ENCODE results near the gene PRKRA. TPM values are rescaled to one million over a fixed set of nuclear protein-coding genes. Genes with fewer than 3 reads are reported as not detected.
"Not testable (repeated sequence)": the region's sequence is repeated elsewhere in the genome, so short reads cannot be mapped to it uniquely, and the experiment has no call there.

PRKRA gene
- total RNA-seq, 1 donor from 2014 or later, result 79.3 TPM

GRCh38 chr2:178428396-178428806 is 22.6 kb downstream of the PRKRA start:
- intact Hi-C loops (cut with DNase I), result no loop called here
- Histone ChIP-seq H3K9me3 (no peaks in the 10 kb centered on the region), H3K36me3 (peaks cover 5 to 34% of the 10 kb centered on the region in 2 donors), H3K4me1 (no peaks in the 10 kb centered on the region), H3K27me3 (no peaks in the 10 kb centered on the region), H3K4me3 (no peak overlapping the region), H3K27ac (no peak overlapping the region)
- TF ChIP-seq POLR2A (IDR thresholded peaks at IDR 0.05) (no peak), POLR2AphosphoS5 (IDR thresholded peaks at IDR 0.05; ENCODE audit: insufficient read depth in 1 of 2, low read depth in 1 of 2) (no peak)
- TF ChIP-seq, protein P1, sequence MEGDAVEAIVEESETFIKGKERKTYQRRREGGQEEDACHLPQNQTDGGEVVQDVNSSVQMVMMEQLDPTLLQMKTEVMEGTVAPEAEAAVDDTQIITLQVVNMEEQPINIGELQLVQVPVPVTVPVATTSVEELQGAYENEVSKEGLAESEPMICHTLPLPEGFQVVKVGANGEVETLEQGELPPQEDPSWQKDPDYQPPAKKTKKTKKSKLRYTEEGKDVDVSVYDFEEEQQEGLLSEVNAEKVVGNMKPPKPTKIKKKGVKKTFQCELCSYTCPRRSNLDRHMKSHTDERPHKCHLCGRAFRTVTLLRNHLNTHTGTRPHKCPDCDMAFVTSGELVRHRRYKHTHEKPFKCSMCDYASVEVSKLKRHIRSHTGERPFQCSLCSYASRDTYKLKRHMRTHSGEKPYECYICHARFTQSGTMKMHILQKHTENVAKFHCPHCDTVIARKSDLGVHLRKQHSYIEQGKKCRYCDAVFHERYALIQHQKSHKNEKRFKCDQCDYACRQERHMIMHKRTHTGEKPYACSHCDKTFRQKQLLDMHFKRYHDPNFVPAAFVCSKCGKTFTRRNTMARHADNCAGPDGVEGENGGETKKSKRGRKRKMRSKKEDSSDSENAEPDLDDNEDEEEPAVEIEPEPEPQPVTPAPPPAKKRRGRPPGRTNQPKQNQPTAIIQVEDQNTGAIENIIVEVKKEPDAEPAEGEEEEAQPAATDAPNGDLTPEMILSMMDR (IDR thresholded peaks at IDR 0.05), result no peak
- DNase-seq (ENCODE audit: extremely low spot score in 2 of 2), result no peak

DNA sequence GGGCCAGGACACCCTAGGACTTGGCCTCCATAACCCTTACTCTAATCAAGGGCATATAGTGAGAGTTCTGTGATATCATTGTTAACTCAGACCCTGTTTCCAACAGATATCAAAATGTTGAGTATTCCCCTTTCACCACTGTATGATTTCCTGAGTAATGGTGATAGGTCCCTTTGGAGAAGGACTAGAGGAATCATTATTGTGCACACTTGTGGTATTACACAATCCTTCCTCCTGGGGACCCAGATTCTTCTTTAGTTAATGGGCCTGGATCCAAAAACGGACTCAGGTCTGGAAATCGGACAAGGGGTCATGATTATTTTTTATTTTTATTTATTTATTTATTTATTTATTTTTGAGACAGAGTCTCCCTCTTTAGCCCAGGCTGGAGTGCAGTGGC is 23.5 kb downstream of the PRKRA start:
- no peaks in the 10 kb centered on the region for H3K4me1 ChIP-seq
- TF ChIP-seq POLR2A (IDR thresholded peaks at IDR 0.05), result no peak
- no peak for TF ChIP-seq POLR2AphosphoS5 (IDR thresholded peaks at IDR 0.05; ENCODE audit: insufficient read depth in 1 of 2, low read depth in 1 of 2)
- TF ChIP-seq, protein P1 (IDR thresholded peaks at IDR 0.05), result no peak
- intact Hi-C loops (cut with DNase I), result no loop called here
- H3K4me3 ChIP-seq, result no peak overlapping the region
- H3K27ac ChIP-seq, result no peak overlapping the region
- peaks cover 5 to 25% of the 10 kb centered on the region in 2 donors for H3K36me3 ChIP-seq
- H3K9me3 ChIP-seq, result no peaks in the 10 kb centered on the region
- DNase-seq (ENCODE audit: extremely low spot score in 2 of 2), result no peak
- no peaks in the 10 kb centered on the region for H3K27me3 ChIP-seq

- no peak for DNase-seq (ENCODE audit: extremely low spot score in 2 of 2)
- H3K36me3 ChIP-seq, result peaks cover 4 to 20% of the 10 kb centered on the region in 2 donors
- no peaks in the 10 kb centered on the region for H3K9me3 ChIP-seq
- no peaks in the 10 kb centered on the region for H3K4me1 ChIP-seq
- no peak overlapping the region for H3K4me3 ChIP-seq
- intact Hi-C loops (cut with DNase I), result no loop called here
- TF ChIP-seq, protein P1 (IDR thresholded peaks at IDR 0.05), result no peak
- no peak for TF ChIP-seq POLR2A (IDR thresholded peaks at IDR 0.05)
- TF ChIP-seq POLR2AphosphoS5 (IDR thresholded peaks at IDR 0.05; ENCODE audit: insufficient read depth in 1 of 2, low read depth in 1 of 2), result no peak
- no peaks in the 10 kb centered on the region for H3K27me3 ChIP-seq
- no peak overlapping the region for H3K27ac ChIP-seq
These were observed 24.6 kb downstream of the PRKRA start for GRCh38 chr2:178426388-178426787.

- no peak overlapping the region for H3K27ac ChIP-seq
- no peaks in the 10 kb centered on the region for H3K4me1 ChIP-seq
- DNase-seq (ENCODE audit: extremely low spot score in 2 of 2), result no peak
- H3K36me3 ChIP-seq, result peaks cover 0 to 12% of the 10 kb centered on the region in 2 donors
- H3K27me3 ChIP-seq, result no peaks in the 10 kb centered on the region
- no peak for TF ChIP-seq POLR2AphosphoS5 (IDR thresholded peaks at IDR 0.05; ENCODE audit: insufficient read depth in 1 of 2, low read depth in 1 of 2)
- TF ChIP-seq POLR2A (IDR thresholded peaks at IDR 0.05), result no peak
- TF ChIP-seq, protein P1 (IDR thresholded peaks at IDR 0.05), result no peak
- intact Hi-C loops (cut with DNase I), result no loop called here
- no peak overlapping the region for H3K4me3 ChIP-seq
- H3K9me3 ChIP-seq, result no peaks in the 10 kb centered on the region
These were observed 25.6 kb downstream of the PRKRA start for GRCh38 chr2:178425255-178425827.

GRCh38 chr2:178423746-178424145 is 27.2 kb downstream of the PRKRA start:
- H3K4me3 ChIP-seq; H3K27ac ChIP-seq; H3K9me3 ChIP-seq; H3K4me1 ChIP-seq; intact Hi-C loops (cut with DNase I); H3K27me3 ChIP-seq; H3K36me3 ChIP-seq; DNase-seq (ENCODE audit: extremely low spot score in 2 of 2): not testable (repeated sequence)
